Ovary (tissue), 9 donors: Measurements from ENCODE around the gene FAM53B. TPM values are rescaled to one million over a fixed set of nuclear protein-coding genes. Genes with fewer than 3 reads are reported as not detected.

Source experiments
- DNase-seq, 5 donors: peaks; one replicate each; pipeline ENCODE4 v3.0.0-alpha.2; 2019 to 2020
- H3K27ac ChIP-seq, 2 donors: fragments of 200-600 bp; one replicate each; pipeline versions ENCODE4 v1.5.1 to v1.8.0; 2019 to 2022
- H3K27me3 ChIP-seq: fragments of 200-600 bp; one replicate; pipeline ENCODE4 v1.8.0; 2022
- H3K36me3 ChIP-seq: fragments of 200-600 bp; sonication (generic); one replicate; pipeline ENCODE4 v1.5.1; 2019
- H3K4me1 ChIP-seq: one replicate; pipeline ENCODE4 v1.8.1; 2013; ENCODE audit warnings: mild to moderate bottlenecking, moderate library complexity; ENCODE audit not compliant: insufficient read depth
- H3K4me3 ChIP-seq: fragments of 200-600 bp; sonication (generic); one replicate; pipeline ENCODE4 v1.5.1; 2017
- H3K9me3 ChIP-seq, 2 donors: fragments of 200-600 bp in 1 of 2; sonication (generic) in 1 of 2; one replicate each; pipeline versions ENCODE4 v1.5.1 to v1.8.1; 2013 to 2019; ENCODE audit warnings: mild to moderate bottlenecking in 1 of 2, moderate library complexity in 1 of 2
- EP300 ChIP-seq: sonication (generic); formaldehyde crosslinking; IDR thresholded peaks from one replicate; pipeline ENCODE4 v1.6.1; 2017; ENCODE audit warnings: antibody characterized with exemption
- POLR2A ChIP-seq: fragments of 450-650 bp; IDR thresholded peaks from one replicate; pipeline ENCODE4 v1.6.1; 2017; ENCODE audit warnings: antibody characterized with exemption, mild to moderate bottlenecking, moderate library complexity
- WGBS, 3 donors: extraction: QIAGEN DNeasy Blood & Tissue Kit in 1 of 3; methylation state at CpG; one replicate each; pipeline versions ENCODE4 v1.1.5 to v1.1.7; 2013 to 2017; 5-methylcytosine and 5-hydroxymethylcytosine counted together
- intact Hi-C, 4 donors: fragments of 100-400 bp; cut with DNase I; formaldehyde crosslinking; loops; one replicate each; pipeline versions ENCODE4 v1.11.0 to v1.15.1; 2022 to 2023
- polyA plus RNA-seq, 2 donors: library from polyadenylated mRNA; stranded (reverse); fragments of 200-250 nt in 1 of 2; fragments of 350-450 nt in 1 of 2; fragmentation: Illumina TruSeq in 1 of 2; extraction: RNeasy Lipid Tissue Mini Kit (QIAGEN cat#74804) in 1 of 2; gene quantifications; one replicate each; pipeline ENCODE4 v1.2.3, GENCODE V29; 2013 to 2014
- total RNA-seq, 7 donors: library from RNA; depleted of rRNA in 2 of 7; stranded (reverse); fragments of >200 nt in 2 of 7; fragmentation: NEBNext Ultra II Directional in 3 of 7; extraction: Animal tissue kit (Norgen Biotek cat#: 25700) in 3 of 7; gene quantifications; one replicate each; pipeline versions ENCODE4 v1.1.0 to v1.2.4, GENCODE V29; 2016 to 2023
- TF ChIP-seq, protein P1 (sequence below), 3 donors: fragments of 450-650 bp in 2 of 3; fragments of 200-600 bp in 1 of 3; IDR thresholded peaks; one replicate each; pipeline versions ENCODE4 v1.5.1 to v1.8.0; 2016 to 2022; ENCODE audit warnings: antibody characterized with exemption in 3 of 3, mild to moderate bottlenecking in 1 of 3
- donor health status: DM: no; HTN: no; CAD: no; lungs with moderate emphysema.
- donor health status: DM: no; HTN: no; CAD: no.
- donor health status: Bipolar disorder and iron deficiency.
- donor health status: DM: yes; HTN: yes; CAD: no.
- donor health status: DM: no; HTN: no; CAD: no.
- donor health status: DM: yes; HTN: yes; CAD: no.

Gene FAM53B
- total and polyA plus RNA-seq, 9 donors = 9.7 to 77.6 (median 45.5) TPM

DNA sequence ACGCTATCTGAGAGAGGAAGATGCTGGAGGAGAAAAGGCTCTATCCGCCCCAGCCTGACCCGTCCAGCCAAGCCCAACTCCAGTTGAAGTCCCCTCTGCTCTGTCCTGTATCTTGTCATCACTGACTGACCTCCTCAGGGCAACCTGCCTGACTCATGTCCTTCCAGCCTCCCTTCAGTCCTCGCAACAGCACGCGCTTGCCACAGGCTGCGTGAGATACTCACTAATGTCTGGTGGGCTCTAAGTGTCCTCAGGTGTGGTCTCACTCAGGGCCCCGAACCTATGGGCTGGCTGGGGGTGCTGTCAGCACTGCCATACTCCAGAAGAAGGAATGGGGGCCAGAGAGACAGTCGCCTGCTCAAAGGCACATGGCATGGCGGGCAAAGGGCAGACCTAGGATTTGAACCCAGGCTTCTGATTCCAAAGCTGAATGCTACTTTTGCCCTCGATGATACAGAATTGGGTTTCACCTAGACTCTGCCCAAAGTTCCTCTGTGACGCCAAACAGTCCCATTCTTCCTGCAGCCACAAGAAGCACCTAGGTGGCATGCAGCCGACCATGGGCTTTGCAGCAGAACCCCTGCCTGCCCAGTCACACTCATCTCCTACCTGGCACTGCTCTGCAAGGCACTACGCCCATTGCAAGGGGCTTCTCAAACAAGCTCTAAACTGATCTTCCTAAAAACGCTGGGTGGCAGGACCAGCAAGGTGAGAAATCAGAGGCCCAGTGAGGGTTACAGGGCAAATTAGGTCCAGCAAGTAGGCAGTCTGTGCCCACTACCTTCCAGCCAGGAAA, 8.5 kb downstream of the FAM53B start:
- peak in 1 of 5 donors; percentile 37 for DNase-seq
- WGBS, 3 donors = 71 to 76% (median 73%) methylated on average over 15 of the region's 15 CpGs
- Histone ChIP-seq H3K4me1 (peaks cover 73% of the 10 kb centered on the region), H3K36me3 (no peaks in the 10 kb centered on the region), H3K4me3 (peak overlapping the region; percentile 5), H3K27me3 (no peaks in the 10 kb centered on the region), H3K27ac (peak overlapping the region; percentile 24 to 78), H3K9me3 (no peaks in the 10 kb centered on the region)
- TF ChIP-seq POLR2A (no peak), EP300 (no peak)
- TF ChIP-seq, protein P1, sequence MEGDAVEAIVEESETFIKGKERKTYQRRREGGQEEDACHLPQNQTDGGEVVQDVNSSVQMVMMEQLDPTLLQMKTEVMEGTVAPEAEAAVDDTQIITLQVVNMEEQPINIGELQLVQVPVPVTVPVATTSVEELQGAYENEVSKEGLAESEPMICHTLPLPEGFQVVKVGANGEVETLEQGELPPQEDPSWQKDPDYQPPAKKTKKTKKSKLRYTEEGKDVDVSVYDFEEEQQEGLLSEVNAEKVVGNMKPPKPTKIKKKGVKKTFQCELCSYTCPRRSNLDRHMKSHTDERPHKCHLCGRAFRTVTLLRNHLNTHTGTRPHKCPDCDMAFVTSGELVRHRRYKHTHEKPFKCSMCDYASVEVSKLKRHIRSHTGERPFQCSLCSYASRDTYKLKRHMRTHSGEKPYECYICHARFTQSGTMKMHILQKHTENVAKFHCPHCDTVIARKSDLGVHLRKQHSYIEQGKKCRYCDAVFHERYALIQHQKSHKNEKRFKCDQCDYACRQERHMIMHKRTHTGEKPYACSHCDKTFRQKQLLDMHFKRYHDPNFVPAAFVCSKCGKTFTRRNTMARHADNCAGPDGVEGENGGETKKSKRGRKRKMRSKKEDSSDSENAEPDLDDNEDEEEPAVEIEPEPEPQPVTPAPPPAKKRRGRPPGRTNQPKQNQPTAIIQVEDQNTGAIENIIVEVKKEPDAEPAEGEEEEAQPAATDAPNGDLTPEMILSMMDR (IDR thresholded peaks at IDR 0.05) = no peak
- intact Hi-C loops = loop anchor here in 2 of 4 donors (5.0 kb wide), 2 partner anchors 33 to 88 kb away; no protein-coding TSS in a partner anchor

GRCh38 chr10:124734311-124735166, 9.6 kb downstream of the FAM53B start:
- Histone ChIP-seq H3K4me1 (peaks cover 76% of the 10 kb centered on the region), H3K27me3 (no peaks in the 10 kb centered on the region), H3K4me3 (no peak overlapping the region), H3K36me3 (no peaks in the 10 kb centered on the region), H3K9me3 (no peaks in the 10 kb centered on the region), H3K27ac (peak overlapping the region; percentile 41 to 78)
- peak in 1 of 5 donors; percentile 31 for DNase-seq
- TF ChIP-seq POLR2A = no peak
- intact Hi-C loops = loop anchor here in 2 of 4 donors (5.0 kb wide), 2 partner anchors 32 to 87 kb away; no protein-coding TSS in a partner anchor
- 62 to 78% (median 66%) methylated on average over 16 of the region's 16 CpGs for WGBS, 3 donors

DNA sequence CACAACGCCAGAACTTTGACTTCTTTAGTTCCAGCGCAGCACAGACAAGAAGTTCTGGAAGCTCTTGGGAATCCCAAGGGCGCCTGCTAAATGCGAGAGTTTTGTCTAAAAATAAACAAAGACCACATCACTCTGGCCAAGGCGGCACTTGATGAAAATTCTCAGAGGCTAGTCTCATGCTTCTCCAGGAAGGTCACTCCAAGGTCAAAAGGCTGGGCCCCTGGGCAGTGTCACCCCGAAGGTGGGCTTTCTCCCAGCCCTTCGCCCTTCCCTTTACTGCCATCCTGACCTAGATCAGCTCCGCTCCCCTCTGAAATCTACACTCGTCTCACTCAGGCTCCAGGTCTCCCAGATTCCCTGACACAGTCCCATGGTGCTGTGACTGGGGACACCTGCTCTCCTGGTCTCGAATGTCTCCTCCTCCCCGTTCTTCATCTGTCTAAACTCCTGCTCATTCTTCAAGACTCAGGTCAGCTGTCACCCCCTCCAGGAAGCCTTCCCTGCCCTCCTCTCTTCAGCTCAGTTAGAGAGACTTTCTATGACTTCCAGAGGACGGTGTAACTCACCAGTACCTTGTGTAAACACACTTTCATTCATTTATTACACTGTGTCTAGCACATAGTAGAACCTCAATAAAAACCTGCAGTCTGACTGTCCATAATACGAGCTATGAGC, 10.5 kb downstream of the FAM53B start:
- peak in 1 of 5 donors; percentile 45 for DNase-seq
- H3K4me3 ChIP-seq = no peak overlapping the region
- peaks cover 74% of the 10 kb centered on the region for H3K4me1 ChIP-seq
- H3K27ac ChIP-seq = peak overlapping the region; percentile 41 to 78
- intact Hi-C loops = no loop called here
- TF ChIP-seq POLR2A (no peak), EP300 (no peak)
- TF ChIP-seq, protein P1 (IDR thresholded peaks at IDR 0.05) = no peak
- WGBS, 3 donors = 47 to 55% (median 51%) methylated on average over 13 of the region's 13 CpGs
- H3K9me3 ChIP-seq = no peaks in the 10 kb centered on the region
- no peaks in the 10 kb centered on the region for H3K36me3 ChIP-seq
- no peaks in the 10 kb centered on the region for H3K27me3 ChIP-seq

GRCh38 chr10:124732931-124733570, 11.1 kb downstream of the FAM53B start:
- Histone ChIP-seq H3K9me3 (no peaks in the 10 kb centered on the region), H3K27me3 (no peaks in the 10 kb centered on the region), H3K4me1 (peaks cover 74% of the 10 kb centered on the region), H3K27ac (peak overlapping the region; percentile 28 to 78), H3K4me3 (no peak overlapping the region), H3K36me3 (no peaks in the 10 kb centered on the region)
- 42 to 64% (median 49%) methylated on average over 14 of the region's 14 CpGs for WGBS, 3 donors
- peak in 4 of 5 donors; percentile 53 to 70 (median 60) for DNase-seq
- intact Hi-C loops = no loop called here
- no peak for TF ChIP-seq POLR2A
- TF ChIP-seq EP300 = no peak
- TF ChIP-seq, protein P1 (IDR thresholded peaks at IDR 0.05) = no peak
